DND-41 (cell line): ENCODE data around the gene FAM13A.

ENCODE experiments used
- ATAC-seq: fragments of 200-7000 bp; cut with Tn5 transposase; 3 replicates; pipeline ENCODE4 v1.9.1; 2021; ENCODE audit warnings: low read depth; ENCODE audit not compliant: insufficient read depth
- DNase-seq: peaks from one replicate; pipeline ENCODE4 v3.0.0-alpha.2; 2020
- H2AFZ ChIP-seq: 2 replicates; pipeline ENCODE4 v1.6.0; 2012; ENCODE audit warnings: low read depth, low read length
- H3K27ac ChIP-seq: 2 replicates; pipeline ENCODE4 v1.5.1; 2012; ENCODE audit warnings: low read length, inconsistent platforms
- H3K27me3 ChIP-seq: fragments of 200-600 bp; sonication (generic); 2 replicates; pipeline ENCODE4 v1.6.0; 2012; ENCODE audit warnings: low read length, mild to moderate bottlenecking, inconsistent platforms; ENCODE audit not compliant: insufficient read depth, poor library complexity
- H3K36me3 ChIP-seq: 2 replicates; pipeline ENCODE4 v1.5.1; 2012; ENCODE audit warnings: low read length, inconsistent platforms; ENCODE audit not compliant: insufficient read depth
- H3K4me1 ChIP-seq: 2 replicates; pipeline ENCODE4 v1.5.1; 2012; ENCODE audit warnings: mild to moderate bottlenecking, low read length; ENCODE audit not compliant: insufficient read depth
- H3K4me2 ChIP-seq: 2 replicates; pipeline ENCODE4 v1.6.0; 2012; ENCODE audit warnings: mild to moderate bottlenecking, moderate library complexity, low read length, inconsistent platforms; ENCODE audit not compliant: insufficient read depth
- H3K4me3 ChIP-seq, 2 experiments: fragments of 200-600 bp in 1 of 2; shearing (Covaris generic) in 1 of 2; 2 replicates each; pipeline ENCODE4 v1.5.1; 2012 to 2016; ENCODE audit warnings: inconsistent platforms in 2 of 2, low read length in 2 of 2, mild to moderate bottlenecking in 2 of 2, low read depth in 1 of 2, moderate library complexity in 1 of 2
- H3K79me2 ChIP-seq: 2 replicates; pipeline ENCODE4 v1.6.0; 2012; ENCODE audit warnings: low read length, inconsistent platforms; ENCODE audit not compliant: insufficient read depth
- H3K9ac ChIP-seq: 2 replicates; pipeline ENCODE4 v1.6.0; 2012; ENCODE audit warnings: low read depth, mild to moderate bottlenecking, inconsistent platforms, low read length, moderate library complexity
- H3K9me3 ChIP-seq: 2 replicates; pipeline ENCODE4 v1.5.1; 2012; ENCODE audit warnings: low read length, moderate library complexity, mild to moderate bottlenecking, inconsistent platforms; ENCODE audit not compliant: insufficient read depth, severe bottlenecking
- H4K20me1 ChIP-seq: 2 replicates; pipeline ENCODE4 v1.6.0; 2012; ENCODE audit warnings: low read length; ENCODE audit not compliant: insufficient read depth
- EZH2 ChIP-seq: IDR thresholded peaks from 3 replicates; pipeline ENCODE4 v1.6.1; 2012; ENCODE audit warnings: borderline replicate concordance, low read depth, mild to moderate bottlenecking, moderate library complexity, low read length, inconsistent platforms; ENCODE audit not compliant: severe bottlenecking
- TF ChIP-seq, protein P1 (sequence below): IDR thresholded peaks from 2 replicates; pipeline ENCODE4 v1.5.1; 2012; ENCODE audit warnings: borderline replicate concordance, low read length, moderate library complexity, mild to moderate bottlenecking; ENCODE audit not compliant: poor library complexity, severe bottlenecking; ENCODE audit errors: extremely low read depth

The FAM13A gene

DNA sequence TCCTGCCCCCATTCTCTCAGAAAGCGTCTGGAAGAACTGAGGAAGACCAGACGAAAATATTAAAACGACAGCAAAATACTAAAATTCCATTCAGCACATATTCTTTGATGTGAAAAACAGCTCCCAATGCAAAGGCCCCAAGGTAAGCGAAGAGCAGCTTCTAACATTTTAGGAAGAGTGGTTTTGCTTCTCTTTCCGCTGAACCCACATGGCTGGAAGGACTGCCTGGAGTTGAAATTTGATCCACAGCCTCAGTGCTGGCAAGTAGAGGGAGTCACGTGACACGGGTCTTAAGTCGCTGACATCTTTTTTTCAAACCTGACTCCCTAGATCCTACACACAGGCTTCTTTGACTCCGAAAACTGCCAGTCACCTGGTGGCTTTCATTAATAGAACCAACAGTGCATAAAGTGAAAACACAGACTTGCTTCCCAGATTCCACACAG lies at the start of gene FAM13A:
TSS of gene FAM13A (minus strand) at position 233 of the 446 bp plus-strand sequence. CDS start at position 12, 221 bp downstream.
- no peak within 1 kb of the TSS for H3K27ac ChIP-seq
- no peaks in the 10 kb centered on the region for H3K9me3 ChIP-seq
- H3K4me3 ChIP-seq, result no peak within 1 kb of the TSS
- H3K4me1 ChIP-seq, result no peaks in the 10 kb centered on the region
- H3K9ac ChIP-seq, result no peak within 1 kb of the TSS
- TF ChIP-seq, protein P1, sequence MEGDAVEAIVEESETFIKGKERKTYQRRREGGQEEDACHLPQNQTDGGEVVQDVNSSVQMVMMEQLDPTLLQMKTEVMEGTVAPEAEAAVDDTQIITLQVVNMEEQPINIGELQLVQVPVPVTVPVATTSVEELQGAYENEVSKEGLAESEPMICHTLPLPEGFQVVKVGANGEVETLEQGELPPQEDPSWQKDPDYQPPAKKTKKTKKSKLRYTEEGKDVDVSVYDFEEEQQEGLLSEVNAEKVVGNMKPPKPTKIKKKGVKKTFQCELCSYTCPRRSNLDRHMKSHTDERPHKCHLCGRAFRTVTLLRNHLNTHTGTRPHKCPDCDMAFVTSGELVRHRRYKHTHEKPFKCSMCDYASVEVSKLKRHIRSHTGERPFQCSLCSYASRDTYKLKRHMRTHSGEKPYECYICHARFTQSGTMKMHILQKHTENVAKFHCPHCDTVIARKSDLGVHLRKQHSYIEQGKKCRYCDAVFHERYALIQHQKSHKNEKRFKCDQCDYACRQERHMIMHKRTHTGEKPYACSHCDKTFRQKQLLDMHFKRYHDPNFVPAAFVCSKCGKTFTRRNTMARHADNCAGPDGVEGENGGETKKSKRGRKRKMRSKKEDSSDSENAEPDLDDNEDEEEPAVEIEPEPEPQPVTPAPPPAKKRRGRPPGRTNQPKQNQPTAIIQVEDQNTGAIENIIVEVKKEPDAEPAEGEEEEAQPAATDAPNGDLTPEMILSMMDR, result no peak
- no peak for TF ChIP-seq EZH2
- no peaks in the 10 kb centered on the region for H3K79me2 ChIP-seq
- peaks cover 3% of the 10 kb centered on the region for H3K27me3 ChIP-seq
- ATAC-seq (peak; percentile 83), DNase-seq (peak; percentile 35)
- no peak within 1 kb of the TSS for H3K4me2 ChIP-seq
- no peaks in the 10 kb centered on the region for H4K20me1 ChIP-seq
- H3K36me3 ChIP-seq, result no peaks in the 10 kb centered on the region
- H2AFZ ChIP-seq, result peak within 1 kb of the TSS; percentile 49; the same call in 1 of the 2 replicates

DNA sequence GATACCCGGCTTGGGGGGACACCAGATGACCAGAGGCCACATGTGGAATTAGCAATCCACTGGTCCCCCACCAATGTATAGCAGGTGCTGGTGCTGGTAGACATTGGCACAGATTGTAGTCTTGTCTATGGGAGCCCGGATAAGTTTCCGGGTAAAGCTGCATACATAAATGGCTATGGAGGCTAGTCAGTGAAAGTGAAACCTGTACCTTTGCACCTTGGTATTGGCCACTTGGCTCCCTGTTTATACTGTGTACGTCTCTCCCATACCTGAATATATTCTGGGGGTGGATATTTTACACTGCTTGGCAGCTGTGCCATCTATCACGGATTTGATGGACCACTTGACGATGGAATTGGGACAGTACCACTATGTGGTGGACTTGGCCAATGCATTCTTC lies 48.7 kb upstream of the FAM13A start:
- Histone ChIP-seq H3K4me1 (peaks cover 4% of the 10 kb centered on the region), H3K4me2 (no peak overlapping the region), H2AFZ (no peak overlapping the region), H3K36me3 (no peaks in the 10 kb centered on the region), H3K27me3 (no peaks in the 10 kb centered on the region), H3K27ac (no peak overlapping the region), H3K9ac (no peak overlapping the region), H3K4me3 (no peak overlapping the region), H4K20me1 (no peaks in the 10 kb centered on the region), H3K9me3 (peaks cover 10% of the 10 kb centered on the region), H3K79me2 (no peaks in the 10 kb centered on the region)
- ATAC-seq (no peak), DNase-seq (no peak)
- TF ChIP-seq, protein P1, result no peak
- no peak for TF ChIP-seq EZH2

DNA sequence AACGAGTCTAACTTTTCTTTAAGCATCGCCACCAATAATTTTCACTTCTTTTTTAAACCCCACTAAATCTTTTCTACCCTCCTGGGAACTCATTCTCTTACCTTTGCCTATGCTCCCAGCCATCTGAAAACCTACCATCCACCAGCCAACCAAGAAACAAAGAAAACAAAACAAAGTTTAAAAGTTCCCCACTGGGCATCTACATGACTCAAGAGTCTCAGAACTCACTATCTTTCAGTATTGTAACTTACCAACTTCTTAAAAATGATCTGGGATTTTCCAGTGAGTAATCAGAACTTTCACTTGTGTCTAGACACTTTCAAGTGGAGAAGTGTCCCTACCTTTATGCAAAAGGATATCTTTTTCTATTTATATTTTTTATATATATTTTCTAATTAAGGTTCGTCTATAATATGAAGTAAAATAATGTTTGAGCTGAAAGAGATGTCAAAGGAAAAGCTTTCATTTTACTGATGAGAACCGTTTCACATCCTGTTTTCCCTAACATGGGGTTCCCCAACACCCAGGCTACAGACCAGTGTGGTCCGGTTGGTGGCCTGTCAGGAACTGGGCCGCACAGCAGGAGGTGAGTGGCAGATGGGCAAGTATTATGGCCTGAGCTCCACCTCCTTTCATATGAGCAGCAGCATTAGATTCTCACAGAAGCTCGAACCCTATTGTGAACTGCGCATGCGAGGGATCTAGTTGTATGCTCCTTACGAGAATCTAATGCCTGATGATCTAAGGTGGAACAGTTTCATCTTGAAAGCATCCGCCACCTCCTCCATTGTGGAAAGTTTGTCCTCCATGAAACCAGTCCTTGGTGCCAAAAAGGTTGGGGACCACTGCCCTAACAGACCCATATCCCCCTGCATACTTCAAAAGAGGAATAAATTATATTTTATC lies 44.5 kb upstream of the FAM13A start:
- Histone ChIP-seq H3K27me3 (no peaks in the 10 kb centered on the region), H3K9ac (no peak overlapping the region), H3K79me2 (no peaks in the 10 kb centered on the region), H3K4me2 (no peak overlapping the region), H3K27ac (no peak overlapping the region), H3K9me3 (no peaks in the 10 kb centered on the region), H2AFZ (no peak overlapping the region), H3K36me3 (no peaks in the 10 kb centered on the region), H3K4me1 (no peaks in the 10 kb centered on the region), H3K4me3 (no peak overlapping the region), H4K20me1 (no peaks in the 10 kb centered on the region)
- no peak for ATAC-seq
- no peak for DNase-seq
- TF ChIP-seq EZH2, result no peak
- TF ChIP-seq, protein P1, result no peak
